NCI-H510A (cell line): Measurements from ENCODE around the gene HDAC9.

ENCODE experiments used
- DNase-seq: peaks from one replicate; lab custom pipeline; 2025; lab: John Stamatoyannopoulos, UW

HDAC9 gene

DNA sequence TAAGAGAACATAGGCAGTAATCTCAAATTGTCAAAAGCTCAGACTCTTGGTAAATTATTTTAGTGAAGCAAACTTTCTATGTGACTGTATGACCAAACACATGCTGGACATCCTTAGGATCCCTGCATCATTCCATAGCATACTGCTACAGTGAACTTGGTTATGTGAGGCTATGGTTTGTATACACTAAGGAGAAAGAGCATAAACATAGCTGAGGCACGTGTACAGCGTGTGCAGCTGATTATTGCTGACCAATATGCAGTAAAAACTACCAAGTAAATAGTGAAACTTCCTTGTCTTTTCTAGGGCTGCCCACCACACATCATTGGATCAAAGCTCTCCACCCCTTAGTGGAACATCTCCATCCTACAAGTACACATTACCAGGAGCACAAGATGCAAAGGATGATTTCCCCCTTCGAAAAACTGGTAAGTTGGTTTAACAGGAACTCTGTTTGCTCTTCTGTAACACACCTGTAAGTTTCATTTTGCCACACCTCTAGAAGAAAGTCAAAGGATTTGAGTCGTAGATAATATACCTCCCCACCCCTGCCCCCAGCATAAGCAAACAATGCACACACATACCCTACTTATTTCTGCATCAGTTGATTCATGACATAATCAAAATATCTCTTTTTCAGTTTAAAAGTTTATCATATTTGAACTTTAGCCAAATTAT lies 98.2 kb downstream of the HDAC9 start:
- no peak for DNase-seq

GRCh38 chr7:18597754-18598153 lies 102.2 kb downstream of the HDAC9 start:
- DNase-seq: no peak

GRCh38 chr7:18607025-18607424 lies 111.5 kb downstream of the HDAC9 start:
- no peak for DNase-seq

DNA sequence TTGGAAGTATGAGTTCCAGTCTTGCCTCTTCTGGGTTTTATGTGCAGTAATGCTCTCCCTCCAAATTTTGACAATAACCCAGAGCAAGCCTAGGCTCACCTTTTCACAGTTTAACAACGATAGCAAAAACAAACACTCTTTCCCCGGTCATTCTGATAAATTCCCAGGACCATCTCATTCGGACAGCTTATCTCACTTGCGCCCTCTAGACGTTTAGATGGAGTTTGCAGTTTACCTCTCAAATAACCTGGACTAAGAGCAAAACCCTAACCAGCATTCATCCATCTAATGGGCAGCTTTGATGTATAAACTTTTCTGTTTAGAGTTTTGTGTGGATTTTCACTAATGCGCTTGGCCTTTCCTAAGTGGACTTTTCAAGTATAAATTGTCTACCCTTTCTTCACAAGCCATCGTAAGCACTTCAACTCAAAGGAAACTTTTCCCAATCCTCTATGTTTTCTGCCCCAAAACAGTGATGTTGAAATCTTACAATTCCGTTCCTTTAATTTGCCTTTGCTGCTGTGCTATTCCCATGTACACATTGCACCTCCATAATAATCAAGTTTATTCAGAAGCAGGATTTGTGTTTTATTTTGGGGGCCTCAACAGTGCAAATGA lies 114.9 kb downstream of the HDAC9 start:
- DNase-seq: no peak

- no peak for DNase-seq
These were observed 119.3 kb downstream of the HDAC9 start for GRCh38 chr7:18614841-18615240.

- no peak for DNase-seq
These were observed 123.8 kb downstream of the HDAC9 start for GRCh38 chr7:18619311-18619710.

GRCh38 chr7:18623389-18623788 lies 127.8 kb downstream of the HDAC9 start:
- DNase-seq: no peak

GRCh38 chr7:18624459-18624858 lies 128.9 kb downstream of the HDAC9 start:
- DNase-seq: no peak

DNA sequence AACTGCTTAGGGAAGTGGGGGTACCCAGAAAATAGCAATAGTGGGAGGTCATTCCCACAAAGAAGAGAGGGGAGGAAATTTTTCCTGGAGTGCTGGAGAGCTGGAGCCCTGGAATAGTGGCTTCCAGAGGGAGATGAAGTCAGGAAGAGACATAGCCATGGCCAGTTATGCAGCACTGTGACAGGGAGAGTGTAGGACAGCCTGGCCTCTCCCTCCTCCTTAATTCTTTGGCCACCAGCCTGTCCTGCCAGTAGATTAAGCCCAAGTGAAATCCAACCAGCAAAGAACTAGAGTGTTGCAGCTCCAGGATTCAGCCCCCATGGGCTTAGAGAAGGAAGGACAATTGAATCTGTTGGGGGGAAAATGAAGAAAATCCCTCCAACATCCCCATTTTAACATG lies 130.5 kb downstream of the HDAC9 start:
- DNase-seq: no peak

GRCh38 chr7:18626717-18627116 lies 131.2 kb downstream of the HDAC9 start:
- no peak for DNase-seq

DNA sequence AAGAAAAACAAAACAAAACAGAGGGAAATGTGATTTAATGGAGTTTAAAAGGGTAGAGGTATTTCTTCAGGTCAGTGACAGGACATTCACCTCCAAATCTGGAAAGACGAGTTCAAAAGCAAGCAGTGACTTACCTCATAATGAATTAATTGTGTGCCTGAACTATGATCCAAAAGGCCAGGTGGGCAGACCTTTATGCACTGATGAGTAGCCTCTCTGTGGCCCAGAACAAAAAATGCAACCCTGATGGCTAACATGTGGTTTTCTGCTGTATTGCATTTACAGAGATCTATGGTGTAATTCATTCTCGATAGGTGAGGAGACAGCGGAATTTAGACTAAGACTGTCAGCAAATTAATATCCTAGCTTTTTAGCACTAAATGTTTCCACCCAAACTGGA lies 142.0 kb downstream of the HDAC9 start:
- DNase-seq: no peak

DNA sequence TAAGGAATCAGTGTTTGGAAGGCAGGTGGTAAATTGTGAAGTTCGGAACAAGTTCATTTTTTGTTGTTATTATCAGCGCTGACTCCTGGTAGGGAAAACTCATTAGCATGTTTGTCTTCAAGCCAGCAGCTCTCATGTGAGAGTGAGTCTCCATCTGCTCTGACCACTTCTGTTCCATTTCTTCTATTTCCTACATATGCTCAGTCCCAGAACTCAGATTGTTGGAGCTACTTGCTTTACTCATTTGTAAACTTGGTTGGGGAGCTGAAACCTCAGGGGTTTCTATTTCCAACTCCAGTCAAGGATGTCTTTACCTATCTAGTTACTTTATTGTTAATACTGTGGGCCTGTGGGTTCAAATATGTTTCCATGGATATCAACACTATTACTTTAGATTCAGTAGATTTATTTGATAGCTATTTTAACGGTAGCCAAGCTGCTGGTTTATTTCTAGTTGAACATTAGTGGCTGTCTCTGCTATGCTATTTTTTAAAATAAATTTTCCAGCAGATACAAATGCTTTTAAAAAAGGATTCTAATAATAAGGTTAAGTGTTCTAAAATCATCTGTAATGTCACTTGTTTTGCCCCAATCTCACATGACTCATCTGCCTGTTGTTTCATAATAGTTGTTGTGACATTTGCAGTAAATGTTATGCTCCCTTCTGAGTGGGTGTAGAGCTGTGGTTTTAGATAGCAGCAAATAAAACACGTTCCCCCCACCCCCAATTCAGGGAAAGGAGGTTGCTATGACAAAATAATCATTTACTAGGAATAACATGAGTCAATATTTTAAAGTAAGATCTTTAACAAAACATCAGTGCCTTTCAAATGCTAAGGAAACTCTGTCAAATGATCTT lies 143.3 kb downstream of the HDAC9 start:
- DNase-seq: no peak

DNA sequence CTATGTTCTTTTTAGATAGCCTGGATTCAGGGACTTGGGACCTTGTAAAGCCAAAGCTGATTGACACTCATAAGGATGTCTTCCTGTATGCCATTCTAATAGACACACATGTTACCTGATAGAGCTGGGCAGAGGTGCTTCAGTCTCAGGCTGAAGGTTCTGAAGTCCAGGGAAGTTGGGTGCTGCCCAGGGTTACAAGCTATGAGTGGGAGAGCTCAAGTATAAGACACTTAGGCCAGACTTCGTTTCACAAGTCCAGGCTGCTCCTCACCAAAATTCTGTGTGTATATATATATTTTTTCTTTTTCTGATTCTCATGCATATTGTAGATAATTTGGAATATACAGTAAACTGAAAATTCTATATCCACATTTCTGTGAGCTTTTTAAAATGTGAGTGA lies 144.2 kb downstream of the HDAC9 start:
- no peak for DNase-seq

DNA sequence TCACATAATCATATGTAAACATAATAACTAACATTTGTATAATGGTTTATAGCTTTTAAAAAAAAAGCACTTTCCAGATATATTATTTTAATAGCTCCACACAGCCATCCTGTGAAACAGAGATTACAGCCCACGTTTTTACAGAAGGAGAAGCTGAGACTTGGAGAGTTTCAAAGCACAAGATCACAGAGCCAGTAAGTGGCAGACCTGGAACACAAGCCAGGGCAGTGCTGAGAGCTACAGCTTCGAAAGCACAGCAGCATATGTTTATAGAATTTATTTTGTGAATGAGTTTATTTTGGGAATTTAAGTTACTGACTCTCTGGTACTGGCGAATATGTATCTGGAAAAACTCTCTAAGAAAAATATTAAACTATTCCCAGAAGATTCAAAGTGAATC lies 149.4 kb downstream of the HDAC9 start:
- DNase-seq: no peak

- DNase-seq: no peak
These were observed 152.0 kb downstream of the HDAC9 start for GRCh38 chr7:18647582-18647981.

GRCh38 chr7:18648849-18649758 lies 153.6 kb downstream of the HDAC9 start:
- DNase-seq: no peak

- no peak for DNase-seq
These were observed 158.0 kb downstream of the HDAC9 start for GRCh38 chr7:18653381-18654155.

DNA sequence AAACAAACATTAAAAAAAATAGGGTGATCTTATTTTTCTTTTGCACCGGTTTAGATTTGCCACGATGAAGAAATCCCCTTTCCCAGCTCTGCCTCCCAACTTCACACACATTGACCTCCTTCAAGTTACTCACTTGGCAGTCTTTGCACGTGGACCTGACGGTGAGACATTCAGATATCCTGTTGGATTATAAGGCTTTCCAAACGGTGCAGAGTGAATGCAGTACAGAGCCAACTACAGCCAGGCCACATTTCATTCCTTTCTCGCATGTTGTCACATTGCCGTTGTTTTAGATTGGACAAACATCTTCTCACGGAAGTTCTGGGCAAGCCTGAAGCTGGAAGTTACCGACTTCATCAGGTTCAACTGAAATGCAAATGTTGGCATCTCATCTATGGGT lies 159.2 kb downstream of the HDAC9 start:
- no peak for DNase-seq

- DNase-seq: no peak
These were observed 160.0 kb downstream of the HDAC9 start for GRCh38 chr7:18655506-18655905.

GRCh38 chr7:18655912-18656311 lies 160.4 kb downstream of the HDAC9 start:
- DNase-seq: no peak

GRCh38 chr7:18656362-18656761 lies 160.8 kb downstream of the HDAC9 start:
- no peak for DNase-seq
